DND-41 (cell line): Measurements from ENCODE around the gene TRIM2.

ENCODE experiments used
- ATAC-seq: fragments of 200-7000 bp; cut with Tn5 transposase; 3 replicates; pipeline ENCODE4 v1.9.1; 2021; ENCODE audit warnings: low read depth; ENCODE audit not compliant: insufficient read depth
- DNase-seq: peaks from one replicate; pipeline ENCODE4 v3.0.0-alpha.2; 2020
- H2AFZ ChIP-seq: 2 replicates; pipeline ENCODE4 v1.6.0; 2012; ENCODE audit warnings: low read depth, low read length
- H3K27ac ChIP-seq: 2 replicates; pipeline ENCODE4 v1.5.1; 2012; ENCODE audit warnings: low read length, inconsistent platforms
- H3K27me3 ChIP-seq: fragments of 200-600 bp; sonication (generic); 2 replicates; pipeline ENCODE4 v1.6.0; 2012; ENCODE audit warnings: low read length, mild to moderate bottlenecking, inconsistent platforms; ENCODE audit not compliant: insufficient read depth, poor library complexity
- H3K36me3 ChIP-seq: 2 replicates; pipeline ENCODE4 v1.5.1; 2012; ENCODE audit warnings: low read length, inconsistent platforms; ENCODE audit not compliant: insufficient read depth
- H3K4me1 ChIP-seq: 2 replicates; pipeline ENCODE4 v1.5.1; 2012; ENCODE audit warnings: mild to moderate bottlenecking, low read length; ENCODE audit not compliant: insufficient read depth
- H3K4me2 ChIP-seq: 2 replicates; pipeline ENCODE4 v1.6.0; 2012; ENCODE audit warnings: mild to moderate bottlenecking, moderate library complexity, low read length, inconsistent platforms; ENCODE audit not compliant: insufficient read depth
- H3K4me3 ChIP-seq, 2 experiments: fragments of 200-600 bp in 1 of 2; shearing (Covaris generic) in 1 of 2; 2 replicates each; pipeline ENCODE4 v1.5.1; 2012 to 2016; ENCODE audit warnings: inconsistent platforms in 2 of 2, low read length in 2 of 2, mild to moderate bottlenecking in 2 of 2, low read depth in 1 of 2, moderate library complexity in 1 of 2
- H3K79me2 ChIP-seq: 2 replicates; pipeline ENCODE4 v1.6.0; 2012; ENCODE audit warnings: low read length, inconsistent platforms; ENCODE audit not compliant: insufficient read depth
- H3K9ac ChIP-seq: 2 replicates; pipeline ENCODE4 v1.6.0; 2012; ENCODE audit warnings: low read depth, mild to moderate bottlenecking, inconsistent platforms, low read length, moderate library complexity
- H3K9me3 ChIP-seq: 2 replicates; pipeline ENCODE4 v1.5.1; 2012; ENCODE audit warnings: low read length, moderate library complexity, mild to moderate bottlenecking, inconsistent platforms; ENCODE audit not compliant: insufficient read depth, severe bottlenecking
- H4K20me1 ChIP-seq: 2 replicates; pipeline ENCODE4 v1.6.0; 2012; ENCODE audit warnings: low read length; ENCODE audit not compliant: insufficient read depth
- CTCF ChIP-seq: IDR thresholded peaks from 2 replicates; pipeline ENCODE4 v1.5.1; 2012; ENCODE audit warnings: borderline replicate concordance, low read length, moderate library complexity, mild to moderate bottlenecking; ENCODE audit not compliant: poor library complexity, severe bottlenecking; ENCODE audit errors: extremely low read depth
- EZH2 ChIP-seq: IDR thresholded peaks from 3 replicates; pipeline ENCODE4 v1.6.1; 2012; ENCODE audit warnings: borderline replicate concordance, low read depth, mild to moderate bottlenecking, moderate library complexity, low read length, inconsistent platforms; ENCODE audit not compliant: severe bottlenecking

The TRIM2 gene

DNA sequence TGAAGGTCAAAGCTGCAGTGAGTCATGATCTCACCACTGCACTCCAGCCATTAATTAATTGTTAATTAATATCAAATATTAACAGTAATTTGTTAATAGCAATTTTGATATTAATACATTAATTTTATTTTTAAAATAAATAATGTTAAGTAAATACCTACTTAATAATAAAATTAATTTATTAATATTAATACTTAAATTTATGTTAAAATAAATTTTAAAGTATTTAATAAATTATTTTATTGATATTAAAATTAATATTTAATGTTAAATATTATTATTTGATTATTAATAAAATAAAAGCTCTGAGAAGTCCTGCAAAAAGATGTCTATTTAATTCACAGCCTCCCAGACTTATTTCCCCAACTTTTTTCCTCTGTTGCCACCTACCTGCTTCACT is 25.1 kb upstream of the TRIM2 start:
- Histone ChIP-seq H3K4me2 (no peak overlapping the region), H3K4me3 (no peak overlapping the region), H3K27me3 (no peaks in the 10 kb centered on the region), H3K27ac (no peak overlapping the region), H3K79me2 (no peaks in the 10 kb centered on the region), H3K9ac (no peak overlapping the region), H3K36me3 (no peaks in the 10 kb centered on the region), H4K20me1 (peaks cover 6% of the 10 kb centered on the region), H3K4me1 (no peaks in the 10 kb centered on the region), H2AFZ (no peak overlapping the region), H3K9me3 (no peaks in the 10 kb centered on the region)
- DNase-seq (no peak), ATAC-seq (no peak)
- TF ChIP-seq CTCF, result no peak
- no peak for TF ChIP-seq EZH2

DNA sequence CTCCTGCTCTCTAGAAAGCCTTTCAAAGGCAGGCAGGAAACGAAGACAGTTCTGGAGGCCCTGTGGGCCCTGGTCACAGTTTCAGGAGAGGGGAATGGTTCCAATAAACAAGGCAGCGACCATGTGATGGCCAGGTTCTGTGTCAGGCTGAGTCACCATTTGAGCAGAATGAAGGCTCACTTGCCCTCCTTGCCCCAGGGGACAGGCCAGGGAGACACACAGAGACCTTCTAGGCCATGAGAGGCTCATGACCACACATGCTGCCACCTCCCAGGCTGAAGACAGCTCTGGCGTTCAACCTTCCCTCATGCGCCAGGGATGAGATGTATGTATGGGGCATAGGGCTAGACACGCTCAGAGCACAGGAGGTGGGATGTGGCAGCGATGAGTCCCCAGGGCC is 22.9 kb upstream of the TRIM2 start:
- no peak overlapping the region for H3K4me2 ChIP-seq
- H3K9ac ChIP-seq, result no peak overlapping the region
- peaks cover 6% of the 10 kb centered on the region for H4K20me1 ChIP-seq
- no peaks in the 10 kb centered on the region for H3K9me3 ChIP-seq
- no peak overlapping the region for H3K4me3 ChIP-seq
- no peaks in the 10 kb centered on the region for H3K36me3 ChIP-seq
- no peaks in the 10 kb centered on the region for H3K27me3 ChIP-seq
- ATAC-seq (no peak), DNase-seq (no peak)
- TF ChIP-seq EZH2 (no peak), CTCF (no peak)
- H2AFZ ChIP-seq, result no peak overlapping the region
- no peak overlapping the region for H3K27ac ChIP-seq
- H3K79me2 ChIP-seq, result no peaks in the 10 kb centered on the region
- H3K4me1 ChIP-seq, result no peaks in the 10 kb centered on the region

GRCh38 chr4:153181700-153182099 is 22.5 kb upstream of the TRIM2 start:
- TF ChIP-seq EZH2, result no peak
- no peak for TF ChIP-seq CTCF
- H3K36me3 ChIP-seq, result no peaks in the 10 kb centered on the region
- no peaks in the 10 kb centered on the region for H3K4me1 ChIP-seq
- H3K9me3 ChIP-seq, result no peaks in the 10 kb centered on the region
- H3K27me3 ChIP-seq, result no peaks in the 10 kb centered on the region
- DNase-seq, result no peak
- no peak overlapping the region for H3K27ac ChIP-seq
- ATAC-seq, result no peak
- H3K4me2 ChIP-seq, result no peak overlapping the region
- H3K9ac ChIP-seq, result no peak overlapping the region
- H3K4me3 ChIP-seq, result no peak overlapping the region
- H3K79me2 ChIP-seq, result no peaks in the 10 kb centered on the region
- no peak overlapping the region for H2AFZ ChIP-seq
- H4K20me1 ChIP-seq, result peaks cover 6% of the 10 kb centered on the region

DNA sequence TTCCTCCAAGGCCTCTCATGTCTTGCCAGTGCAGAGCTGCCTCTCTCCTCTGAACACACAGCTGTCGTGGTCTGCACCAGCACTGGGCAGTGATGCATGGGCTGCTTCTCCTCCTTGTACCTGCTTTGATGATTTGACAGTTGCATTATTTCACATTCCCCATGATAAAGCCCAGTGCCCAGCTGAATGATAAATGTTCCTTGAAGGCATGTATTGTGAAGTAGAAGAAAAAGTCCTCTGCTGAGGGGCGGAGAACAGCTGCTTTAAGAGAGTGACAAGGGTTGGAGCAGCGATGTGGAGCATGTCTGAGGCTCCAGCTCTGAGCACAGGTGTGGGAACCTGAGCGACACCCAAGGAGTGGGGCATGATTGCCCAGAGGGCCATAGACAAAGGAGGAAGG is 21.1 kb upstream of the TRIM2 start:
- no peak overlapping the region for H2AFZ ChIP-seq
- H3K4me2 ChIP-seq, result no peak overlapping the region
- H4K20me1 ChIP-seq, result peaks cover 6% of the 10 kb centered on the region
- H3K27ac ChIP-seq, result no peak overlapping the region
- no peak overlapping the region for H3K9ac ChIP-seq
- no peak overlapping the region for H3K4me3 ChIP-seq
- H3K9me3 ChIP-seq, result no peaks in the 10 kb centered on the region
- no peaks in the 10 kb centered on the region for H3K36me3 ChIP-seq
- no peaks in the 10 kb centered on the region for H3K4me1 ChIP-seq
- ATAC-seq (no peak), DNase-seq (no peak)
- H3K27me3 ChIP-seq, result no peaks in the 10 kb centered on the region
- H3K79me2 ChIP-seq, result no peaks in the 10 kb centered on the region
- TF ChIP-seq CTCF, result no peak
- TF ChIP-seq EZH2, result no peak
